DMS114 treated with DMSO at 0.1 percent for 48 hours (cell line): Measurements from ENCODE around the gene CDK18.

Source experiments
- DNase-seq: peaks from one replicate; lab custom pipeline; 2025; ENCODE audit not compliant: unreplicated experiment; lab: John Stamatoyannopoulos, UW

Gene CDK18

GRCh38 chr1:205568135-205568468 is 63.6 kb downstream of the CDK18 start:
- DNase-seq, result no peak

- no peak for DNase-seq
Observed at GRCh38 chr1:205568469-205569361, 64.2 kb downstream of the CDK18 start.

GRCh38 chr1:205569411-205570172 is 65.1 kb downstream of the CDK18 start:
- DNase-seq, result no peak

GRCh38 chr1:205570173-205570501 is 65.7 kb downstream of the CDK18 start:
- no peak for DNase-seq

- no peak for DNase-seq
Observed at GRCh38 chr1:205570796-205571537, 66.5 kb downstream of the CDK18 start.

- no peak for DNase-seq
Observed at GRCh38 chr1:205571747-205572146, 67.3 kb downstream of the CDK18 start.

- DNase-seq, result no peak
Observed at GRCh38 chr1:205572421-205572820, 68.0 kb downstream of the CDK18 start.

- no peak for DNase-seq
Observed at GRCh38 chr1:205575294-205575885, 70.9 kb downstream of the CDK18 start.

- DNase-seq, result no peak
Observed at GRCh38 chr1:205576011-205576410, 71.5 kb downstream of the CDK18 start.

- DNase-seq, result no peak
Observed at GRCh38 chr1:205576805-205577761, 72.6 kb downstream of the CDK18 start.

- DNase-seq, result no peak
Observed at GRCh38 chr1:205577874-205578658, 73.6 kb downstream of the CDK18 start.

- DNase-seq, result no peak
Observed at GRCh38 chr1:205578780-205579571, 74.5 kb downstream of the CDK18 start.

GRCh38 chr1:205579711-205580110 is 75.2 kb downstream of the CDK18 start:
- DNase-seq, result no peak

GRCh38 chr1:205580140-205580922 is 75.9 kb downstream of the CDK18 start:
- DNase-seq, result no peak

- no peak for DNase-seq
Observed at GRCh38 chr1:205580923-205581180, 76.4 kb downstream of the CDK18 start.

GRCh38 chr1:205581321-205581980 is 77.0 kb downstream of the CDK18 start:
- DNase-seq, result no peak

GRCh38 chr1:205582046-205582445 is 77.6 kb downstream of the CDK18 start:
- DNase-seq, result no peak
